ENCODE data around the gene ADARB1. TPM values are rescaled to one million over a fixed set of nuclear protein-coding genes. Genes with fewer than 3 reads are reported as not detected.
A peak's percentile ranks its signal among the peaks of the same experiment; 100 is the strongest.

ADARB1 gene
- total RNA-seq, 1 experiment from 2014 or later = 15.8 TPM

DNA sequence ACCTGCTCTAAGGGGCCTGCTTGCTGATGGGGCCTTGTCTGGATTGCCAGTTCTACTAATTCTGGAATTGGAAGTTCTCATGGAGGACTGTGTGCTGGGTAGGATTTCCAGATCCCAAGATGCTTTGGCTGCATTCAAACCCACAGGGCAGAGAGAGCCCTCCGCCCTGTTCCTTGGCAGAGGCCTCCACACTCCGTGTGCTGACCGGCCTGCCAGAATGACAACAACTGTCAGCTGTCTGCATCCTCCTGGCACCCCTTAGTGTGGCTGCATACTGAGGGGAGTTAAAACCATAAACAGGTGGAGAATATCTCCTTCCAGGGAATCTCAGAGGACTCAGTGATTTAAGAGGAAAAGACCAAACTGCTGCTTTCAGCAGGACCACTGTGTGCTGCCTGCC, 60.7 kb downstream of the ADARB1 start:
- Histone ChIP-seq H3K9me3 (ENCODE audit: control insufficient read depth, low read depth, low read length) (no peaks in the 10 kb centered on the region), H4K8ac (replicated peaks; ENCODE audit: insufficient read length, low read depth, low read length) (no peak overlapping the region), H2AK5ac (ENCODE audit: insufficient read length, low read length) (no peak overlapping the region), H3K23ac (ENCODE audit: insufficient read length, low read depth, low read length) (no peak overlapping the region), H2BK5ac (ENCODE audit: insufficient read length, low read length) (no peak overlapping the region), H2BK15ac (ENCODE audit: low read depth, low read length) (no peak overlapping the region), H3K14ac (ENCODE audit: insufficient read depth, low read length) (no peak overlapping the region), H3K9ac (ENCODE audit: extremely low read depth, insufficient read length, low read length) (no peak overlapping the region), H3K18ac (ENCODE audit: insufficient read length, low read depth, low read length) (no peak overlapping the region), H3K23me2 (ENCODE audit: insufficient read length, low read depth, low read length, poor library complexity, severe bottlenecking) (no peaks in the 10 kb centered on the region), H3T11ph (ENCODE audit: low read length) (no peak overlapping the region), H4K20me1 (ENCODE audit: control insufficient read depth, insufficient read depth, insufficient read length) (no peaks in the 10 kb centered on the region), H3K79me1 (ENCODE audit: insufficient read depth, low read depth, low read length, poor library complexity, severe bottlenecking) (no peaks in the 10 kb centered on the region), H3K27ac (ENCODE audit: insufficient read length, low read depth, low read length) (no peak overlapping the region), H3K4ac (ENCODE audit: low read depth, low read length) (no peak overlapping the region), H3K4me1 (ENCODE audit: insufficient read depth, low read length) (no peaks in the 10 kb centered on the region), H2BK120ac (ENCODE audit: low read depth, low read length, poor library complexity, severe bottlenecking) (no peak overlapping the region), H2BK12ac (ENCODE audit: insufficient read length, low read depth, low read length) (no peak overlapping the region), H2BK20ac (ENCODE audit: low read depth, low read length, poor library complexity, severe bottlenecking) (no peak overlapping the region), H3K4me2 (ENCODE audit: insufficient read depth, insufficient read length, low read length) (no peak overlapping the region), H3K79me2 (ENCODE audit: insufficient read depth, low read length) (no peaks in the 10 kb centered on the region), H4K91ac (ENCODE audit: insufficient read length, low read depth, low read length) (no peak overlapping the region), H3K27me3 (ENCODE audit: insufficient read depth, low read length) (no peaks in the 10 kb centered on the region), H3K56ac (ENCODE audit: insufficient read length, low read depth, low read length) (no peak overlapping the region), H4K5ac (ENCODE audit: insufficient read length, low read depth, low read length) (no peak overlapping the region), H2AFZ (ENCODE audit: low read length) (no peak overlapping the region)
- Mint-ChIP-seq H3K36me3 (ENCODE audit: insufficient read depth in 1 of 3, low read depth in 3 of 3) (no peaks in the 10 kb centered on the region), H3K4me1 (peaks cover 0 to 4% of the 10 kb centered on the region in 2 experiments; a peak in 1 of 4 replicates), H3K4me3 (no peak overlapping the region), H3K9me3 (no peaks in the 10 kb centered on the region), H3K27me3 (ENCODE audit: low read depth) (no peaks in the 10 kb centered on the region), H3K27ac (peak overlapping the region in 1 of 3 experiments; percentile 9; a peak in 1 of 7 replicates)
- TF ChIP-seq, protein P1, sequence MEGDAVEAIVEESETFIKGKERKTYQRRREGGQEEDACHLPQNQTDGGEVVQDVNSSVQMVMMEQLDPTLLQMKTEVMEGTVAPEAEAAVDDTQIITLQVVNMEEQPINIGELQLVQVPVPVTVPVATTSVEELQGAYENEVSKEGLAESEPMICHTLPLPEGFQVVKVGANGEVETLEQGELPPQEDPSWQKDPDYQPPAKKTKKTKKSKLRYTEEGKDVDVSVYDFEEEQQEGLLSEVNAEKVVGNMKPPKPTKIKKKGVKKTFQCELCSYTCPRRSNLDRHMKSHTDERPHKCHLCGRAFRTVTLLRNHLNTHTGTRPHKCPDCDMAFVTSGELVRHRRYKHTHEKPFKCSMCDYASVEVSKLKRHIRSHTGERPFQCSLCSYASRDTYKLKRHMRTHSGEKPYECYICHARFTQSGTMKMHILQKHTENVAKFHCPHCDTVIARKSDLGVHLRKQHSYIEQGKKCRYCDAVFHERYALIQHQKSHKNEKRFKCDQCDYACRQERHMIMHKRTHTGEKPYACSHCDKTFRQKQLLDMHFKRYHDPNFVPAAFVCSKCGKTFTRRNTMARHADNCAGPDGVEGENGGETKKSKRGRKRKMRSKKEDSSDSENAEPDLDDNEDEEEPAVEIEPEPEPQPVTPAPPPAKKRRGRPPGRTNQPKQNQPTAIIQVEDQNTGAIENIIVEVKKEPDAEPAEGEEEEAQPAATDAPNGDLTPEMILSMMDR (conservative IDR thresholded peaks at IDR 0.05) = no peak
- no peak for DNase-seq
- WGBS (ENCODE audit: extremely low coverage, insufficient read length, low lambda C conversion rate) = no CpG with 5 or more reads among the region's 3 CpGs
